PC-9 (cell line): ENCODE measurements around the gene CMTM7.

Experiments used
- CTCF ChIP-seq: fragments of 200-600 bp; sonication (generic); conservative IDR thresholded peaks from 2 replicates; pipeline ENCODE4 v1.6.1; 2017; ENCODE audit warnings: mixed run types, antibody characterized with exemption, mild to moderate bottlenecking, moderate library complexity
- EZH2 ChIP-seq: fragments of 200-600 bp; sonication (generic); IDR thresholded peaks from 2 replicates; pipeline ENCODE4 v1.8.0; 2017; ENCODE audit warnings: antibody characterized with exemption, low read depth

- TF ChIP-seq CTCF (no peak), EZH2 (no peak)
Observed at GRCh38 chr3:32383136-32383711, 8.4 kb upstream of the CMTM7 start.
